ENCODE measurements around the gene SOX13.

SOX13 gene

DNA sequence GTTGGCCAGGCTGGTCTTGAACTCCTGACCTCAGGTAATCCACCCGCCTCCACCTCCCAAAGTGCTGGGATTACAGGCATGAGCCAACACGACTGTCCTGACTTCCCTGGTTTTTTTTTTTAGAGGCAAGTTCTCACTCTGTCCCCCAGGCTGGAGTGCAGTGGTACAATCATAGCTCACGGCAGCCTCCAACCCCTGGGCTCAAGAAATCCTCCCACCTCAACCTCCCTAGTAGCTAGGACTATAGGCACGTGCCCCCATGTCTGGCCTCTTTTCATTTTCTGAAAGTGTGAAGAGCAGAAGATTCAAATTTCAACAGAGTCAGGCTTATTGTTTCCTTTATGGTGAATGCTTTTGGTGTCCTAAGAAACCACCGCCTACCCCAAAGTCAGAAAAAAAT is 21.7 kb upstream of the SOX13 start:
- H3K36me3 Mint-ChIP-seq (ENCODE audit: low read depth): no peaks in the 10 kb centered on the region
- DNase-seq: no peak
- no peaks in the 10 kb centered on the region for H3K9me3 Mint-ChIP-seq
- TF ChIP-seq, protein P1, sequence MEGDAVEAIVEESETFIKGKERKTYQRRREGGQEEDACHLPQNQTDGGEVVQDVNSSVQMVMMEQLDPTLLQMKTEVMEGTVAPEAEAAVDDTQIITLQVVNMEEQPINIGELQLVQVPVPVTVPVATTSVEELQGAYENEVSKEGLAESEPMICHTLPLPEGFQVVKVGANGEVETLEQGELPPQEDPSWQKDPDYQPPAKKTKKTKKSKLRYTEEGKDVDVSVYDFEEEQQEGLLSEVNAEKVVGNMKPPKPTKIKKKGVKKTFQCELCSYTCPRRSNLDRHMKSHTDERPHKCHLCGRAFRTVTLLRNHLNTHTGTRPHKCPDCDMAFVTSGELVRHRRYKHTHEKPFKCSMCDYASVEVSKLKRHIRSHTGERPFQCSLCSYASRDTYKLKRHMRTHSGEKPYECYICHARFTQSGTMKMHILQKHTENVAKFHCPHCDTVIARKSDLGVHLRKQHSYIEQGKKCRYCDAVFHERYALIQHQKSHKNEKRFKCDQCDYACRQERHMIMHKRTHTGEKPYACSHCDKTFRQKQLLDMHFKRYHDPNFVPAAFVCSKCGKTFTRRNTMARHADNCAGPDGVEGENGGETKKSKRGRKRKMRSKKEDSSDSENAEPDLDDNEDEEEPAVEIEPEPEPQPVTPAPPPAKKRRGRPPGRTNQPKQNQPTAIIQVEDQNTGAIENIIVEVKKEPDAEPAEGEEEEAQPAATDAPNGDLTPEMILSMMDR (IDR thresholded peaks at IDR 0.05): no peak
- no peak overlapping the region for H3K4me3 Mint-ChIP-seq
- no peak overlapping the region for H3K27ac Mint-ChIP-seq
- peaks cover 8% of the 10 kb centered on the region for H3K4me1 Mint-ChIP-seq
- H3K27me3 Mint-ChIP-seq (ENCODE audit: low read depth, poor library complexity): peaks cover 2% of the 10 kb centered on the region

DNA sequence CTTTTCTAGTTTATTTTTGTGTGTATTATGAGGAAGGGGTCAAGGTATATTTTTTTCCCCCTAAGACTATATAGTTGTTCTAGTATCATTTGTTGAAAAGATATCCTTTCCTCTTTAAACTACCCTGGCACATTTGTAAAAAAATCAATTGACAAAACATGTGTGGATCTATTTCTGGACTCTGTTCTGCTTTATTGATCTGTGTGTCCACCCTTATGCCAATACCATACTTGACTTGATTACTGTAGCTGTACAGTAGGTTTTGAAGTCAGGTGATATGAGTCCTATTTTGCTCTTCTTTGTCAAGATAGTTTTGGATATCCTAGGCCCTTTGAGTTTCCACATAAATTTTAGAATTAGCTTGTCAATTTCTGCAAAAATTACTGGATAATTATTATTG is 21.2 kb upstream of the SOX13 start:
- Mint-ChIP-seq H3K36me3 (ENCODE audit: low read depth) (no peaks in the 10 kb centered on the region), H3K27me3 (ENCODE audit: low read depth, poor library complexity) (no peaks in the 10 kb centered on the region), H3K4me1 (peaks cover 8% of the 10 kb centered on the region), H3K27ac (no peak overlapping the region), H3K4me3 (no peak overlapping the region), H3K9me3 (no peaks in the 10 kb centered on the region)
- no peak for DNase-seq
- TF ChIP-seq, protein P1 (IDR thresholded peaks at IDR 0.05): no peak

DNA sequence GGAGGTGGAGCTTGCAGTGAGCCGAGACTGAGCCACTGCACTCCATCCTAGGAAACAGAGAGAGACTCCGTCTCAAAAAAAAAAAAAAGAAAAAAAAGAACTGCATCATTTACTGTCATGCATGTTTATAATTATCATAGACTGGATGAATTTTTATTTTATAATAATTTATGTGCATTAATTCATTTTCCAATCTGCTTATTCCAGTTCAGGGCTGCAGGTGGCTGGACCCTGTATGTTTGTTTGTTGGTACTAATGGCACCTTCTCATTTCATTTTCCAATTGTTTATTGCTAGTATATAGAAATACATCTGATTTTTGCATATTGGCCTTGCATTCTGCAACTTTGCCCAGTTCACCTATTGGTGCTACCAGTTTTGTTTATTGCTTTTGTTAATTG is 19.0 kb upstream of the SOX13 start:
- Mint-ChIP-seq H3K27ac (no peak overlapping the region), H3K4me1 (peaks cover 8% of the 10 kb centered on the region), H3K4me3 (no peak overlapping the region), H3K27me3 (ENCODE audit: low read depth, poor library complexity) (no peaks in the 10 kb centered on the region), H3K9me3 (no peaks in the 10 kb centered on the region), H3K36me3 (ENCODE audit: low read depth) (no peaks in the 10 kb centered on the region)
- no peak for DNase-seq
- TF ChIP-seq, protein P1 (IDR thresholded peaks at IDR 0.05): no peak

DNA sequence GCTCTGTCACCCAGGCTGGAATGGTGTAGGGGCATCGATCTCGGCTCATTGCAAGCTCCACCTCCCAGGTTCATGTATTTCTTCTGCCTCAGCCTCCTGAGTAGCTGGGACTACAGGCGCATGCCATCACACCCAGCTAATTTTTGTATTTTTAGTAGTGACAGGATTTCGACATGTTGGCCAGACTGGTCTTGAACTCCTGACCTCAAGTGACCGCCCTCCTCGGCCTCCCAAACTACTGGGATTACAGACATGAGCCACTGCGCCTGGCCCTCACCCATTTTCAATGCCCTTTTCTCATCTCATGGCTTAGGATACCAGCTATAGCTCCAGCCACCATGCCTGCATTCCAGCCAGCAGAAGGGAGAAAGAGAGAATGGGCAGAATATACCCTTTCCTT is 12.9 kb upstream of the SOX13 start:
- peaks cover 14% of the 10 kb centered on the region for H3K27me3 Mint-ChIP-seq (ENCODE audit: low read depth, poor library complexity)
- no peaks in the 10 kb centered on the region for H3K9me3 Mint-ChIP-seq
- no peak overlapping the region for H3K27ac Mint-ChIP-seq

DNA sequence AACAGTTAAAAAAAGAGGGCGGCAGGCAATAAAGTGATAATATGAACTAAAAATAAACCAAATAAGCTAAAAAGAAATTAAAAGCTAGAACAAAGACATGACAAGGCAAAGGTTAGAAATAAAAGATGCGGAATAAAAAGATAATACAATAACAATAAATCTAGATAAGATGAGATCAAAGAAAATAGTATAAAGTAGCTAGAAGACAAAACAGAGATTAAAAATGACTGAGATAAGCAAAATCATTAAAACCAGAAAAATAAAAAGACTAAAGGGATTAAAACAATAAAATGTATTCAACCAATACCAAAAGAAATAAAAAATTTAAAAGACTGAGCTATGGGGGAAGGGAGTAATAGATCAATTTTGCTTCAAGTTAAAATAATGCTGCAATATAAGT is 10.8 kb upstream of the SOX13 start:
- DNase-seq: no peak
- no peaks in the 10 kb centered on the region for H3K36me3 Mint-ChIP-seq (ENCODE audit: low read depth)
- peaks cover 18% of the 10 kb centered on the region for H3K27me3 Mint-ChIP-seq (ENCODE audit: low read depth, poor library complexity)
- H3K4me1 Mint-ChIP-seq: peaks cover 22% of the 10 kb centered on the region
- TF ChIP-seq, protein P1 (IDR thresholded peaks at IDR 0.05): no peak
- H3K27ac Mint-ChIP-seq: no peak overlapping the region
- H3K9me3 Mint-ChIP-seq: no peaks in the 10 kb centered on the region
- no peak overlapping the region for H3K4me3 Mint-ChIP-seq

More for the DNA sequence above, 12.9 kb upstream of the SOX13 start:
- TF ChIP-seq, protein P1 (IDR thresholded peaks at IDR 0.05): no peak
- H3K4me1 Mint-ChIP-seq: peaks cover 2% of the 10 kb centered on the region
- H3K4me3 Mint-ChIP-seq: no peak overlapping the region
- H3K36me3 Mint-ChIP-seq (ENCODE audit: low read depth): no peaks in the 10 kb centered on the region
- DNase-seq: no peak

DNA sequence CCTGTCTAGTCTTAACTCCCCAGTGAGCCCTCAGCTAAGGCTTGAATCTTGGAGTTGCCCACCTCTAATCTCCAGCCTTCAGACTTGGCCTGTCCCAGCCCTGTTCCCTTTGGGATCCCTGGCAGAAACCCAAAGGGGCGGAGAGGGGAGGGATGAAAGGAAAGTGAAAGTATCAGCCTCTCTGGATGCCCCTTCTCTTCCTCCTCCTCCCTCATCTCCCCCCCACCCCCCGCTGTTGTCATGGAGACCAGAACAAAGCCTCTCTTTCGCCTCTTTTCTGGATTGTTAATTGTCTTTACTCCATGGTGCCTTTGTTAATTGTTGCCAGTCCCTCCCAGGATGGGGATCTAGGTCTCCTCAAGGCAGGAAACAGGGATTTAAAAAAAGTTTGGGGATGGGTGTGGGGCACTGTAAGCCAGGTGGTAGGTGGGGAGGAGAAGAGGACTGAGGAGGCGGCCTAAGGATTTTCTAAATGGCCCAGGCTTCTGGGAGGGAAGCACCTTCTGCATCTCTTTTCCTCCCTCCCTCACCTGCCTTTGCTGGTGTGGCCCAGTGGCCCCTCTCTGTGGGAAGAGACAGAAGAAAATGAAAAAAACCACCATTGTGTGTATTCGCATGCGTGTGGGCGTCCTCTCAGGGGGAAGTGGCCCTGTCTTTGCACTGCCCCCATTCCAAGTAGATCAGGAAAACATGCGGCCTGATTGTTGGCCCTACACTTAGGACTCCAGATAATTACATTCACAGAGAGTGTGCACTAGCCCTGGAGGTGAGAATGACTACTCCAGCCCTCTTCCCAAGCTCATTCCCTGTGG is 7.5 kb upstream of the SOX13 start:
- no peaks in the 10 kb centered on the region for H3K36me3 Mint-ChIP-seq (ENCODE audit: low read depth)
- TF ChIP-seq, protein P1 (IDR thresholded peaks at IDR 0.05): no peak
- DNase-seq: no peak
- no peak overlapping the region for H3K4me3 Mint-ChIP-seq
- H3K9me3 Mint-ChIP-seq: peaks cover 3% of the 10 kb centered on the region
- H3K27me3 Mint-ChIP-seq (ENCODE audit: low read depth, poor library complexity): peaks cover 28% of the 10 kb centered on the region
- H3K4me1 Mint-ChIP-seq: peaks cover 27% of the 10 kb centered on the region
- H3K27ac Mint-ChIP-seq: no peak overlapping the region
